Panc1 (cell line): ENCODE measurements around the gene UIMC1. TPM values are rescaled to one million over a fixed set of nuclear protein-coding genes. Genes with fewer than 3 reads are reported as not detected.

Experiments
- ATAC-seq: fragments of 200-7000 bp; cut with Tn5 transposase; 2 replicates; pipeline ENCODE4 v1.9.1; 2020; ENCODE audit warnings: mild to moderate bottlenecking, moderate library complexity
- BruUV-seq: library from RNA; stranded (reverse); fragments of 400-500 nt; replicated peaks from 2 replicates; lab custom pipeline; 2021; lab: Mats Ljungman, UMichigan
- CTCF ChIA-PET: fragments of 300-600 bp; sonication (Branson Sonifier 250); formaldehyde crosslinking; loops from one replicate; lab custom pipeline; 2022; ENCODE audit warnings: antibody characterized with exemption; lab: Charles Lee
- POLR2A ChIA-PET: fragments of 300-600 bp; sonication (Branson Sonifier 250); formaldehyde crosslinking; loops from one replicate; lab custom pipeline; 2022; ENCODE audit warnings: antibody characterized with exemption; lab: Charles Lee
- DNase-seq: peaks from one replicate; pipeline ENCODE4 v3.0.0-alpha.2; 2010; ENCODE audit warnings: low read depth, low spot score
- H3K27ac ChIP-seq: 2 replicates; pipeline ENCODE4 v1.5.1; 2011; ENCODE audit warnings: mild to moderate bottlenecking, low read length, inconsistent platforms
- H3K27me3 ChIP-seq: fragments of 200-500 bp; sonication (Bioruptor generic); 2 replicates; pipeline ENCODE4 v1.6.0; 2014; ENCODE audit warnings: low read length, inconsistent platforms; ENCODE audit not compliant: control insufficient read depth, insufficient read depth
- H3K36me3 ChIP-seq: fragments of 200-500 bp; sonication (Bioruptor generic); 2 replicates; pipeline ENCODE4 v1.5.1; 2014; ENCODE audit warnings: inconsistent platforms, mild to moderate bottlenecking, low read length, moderate library complexity; ENCODE audit not compliant: control insufficient read depth, insufficient read depth
- H3K4me1 ChIP-seq: 2 replicates; pipeline ENCODE4 v1.5.1; 2011; ENCODE audit warnings: inconsistent platforms, mild to moderate bottlenecking, low read length, moderate library complexity; ENCODE audit not compliant: control insufficient read depth, insufficient read depth
- H3K4me3 ChIP-seq, 2 experiments: 2 replicates each; pipeline ENCODE4 v1.5.1; 2011 to 2012; ENCODE audit warnings: low read depth in 2 of 2, low read length in 2 of 2, mild to moderate bottlenecking in 2 of 2, inconsistent platforms in 1 of 2, moderate library complexity in 1 of 2
- H3K9me3 ChIP-seq: fragments of 200-500 bp; sonication (Bioruptor generic); 2 replicates; pipeline ENCODE4 v1.5.1; 2014; ENCODE audit warnings: low read depth, mild to moderate bottlenecking, inconsistent platforms, low read length, moderate library complexity; ENCODE audit not compliant: control insufficient read depth, insufficient read depth
- POLR2AphosphoS5 ChIP-seq: IDR thresholded peaks from 2 replicates; pipeline ENCODE4 v1.6.1; 2012; ENCODE audit warnings: mild to moderate bottlenecking, low read depth, low read length, moderate library complexity
- SIN3A ChIP-seq: IDR thresholded peaks from 2 replicates; pipeline ENCODE4 v1.6.1; 2012; ENCODE audit warnings: low read depth, mild to moderate bottlenecking, low read length, moderate library complexity, borderline replicate concordance; ENCODE audit not compliant: insufficient read depth
- TCF7L2 ChIP-seq: IDR thresholded peaks from 2 replicates; pipeline ENCODE4 v1.6.1; 2011; ENCODE audit warnings: mild to moderate bottlenecking, low read depth, low read length, inconsistent platforms
- in situ Hi-C: cut with HindIII; loops from 2 replicates; pipeline ENCODE4 v1.10.0; 2016; ENCODE audit warnings: low sequenced_read_pairs, low pct_unique_long_range_greater_than_20kb
- intact Hi-C: fragments of 100-400 bp; cut with micrococcal nuclease; formaldehyde crosslinking; loops from one replicate; pipeline ENCODE4 v1.10.0; 2022; ENCODE audit not compliant: unreplicated experiment
- total RNA-seq: library from RNA; stranded (reverse); gene quantifications from one replicate; pipeline ENCODE4 v1.2.1, GENCODE V29; 2021; ENCODE audit not compliant: unreplicated experiment
- TF ChIP-seq, protein P1 (sequence below), 2 experiments: IDR thresholded peaks; 2 replicates each; pipeline ENCODE4 v1.6.1; 2011 to 2012; ENCODE audit warnings: low read depth in 2 of 2, control low read depth in 1 of 2, low read length in 1 of 2, mild to moderate bottlenecking in 1 of 2, moderate library complexity in 1 of 2; ENCODE audit not compliant: insufficient read depth in 1 of 2
- TF ChIP-seq, protein P2 (sequence below): fragments of 450-650 bp; IDR thresholded peaks from 2 replicates; pipeline ENCODE4 v1.5.1; 2017; ENCODE audit warnings: mild to moderate bottlenecking

UIMC1 gene
- total RNA-seq, 1 experiment from 2014 or later = 37.1 TPM

DNA sequence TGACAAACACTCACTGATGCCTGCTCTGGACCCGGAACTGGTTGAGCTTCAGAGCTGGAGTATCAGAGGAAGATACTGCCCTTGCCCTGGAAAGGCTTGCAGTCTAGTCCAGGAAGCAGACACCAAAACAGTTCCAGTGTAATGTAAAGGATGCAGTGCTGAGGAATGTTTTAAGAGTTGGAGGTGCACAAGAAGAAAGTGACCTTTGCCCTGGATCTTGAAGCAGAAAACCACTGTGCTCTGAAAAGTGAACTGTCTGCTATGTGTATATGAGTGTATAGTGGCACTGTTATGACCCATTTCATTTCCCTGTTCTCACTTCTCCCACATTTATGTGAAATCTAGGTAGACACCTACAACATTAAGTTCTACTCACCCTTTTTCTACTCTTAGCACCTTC is 18.0 kb upstream of the UIMC1 start:
- H3K27me3 ChIP-seq = no peaks in the 10 kb centered on the region
- H3K4me3 ChIP-seq = no peak overlapping the region
- no TSS peak for BruUV-seq
- peaks cover 13% of the 10 kb centered on the region; the same call in 1 of the 2 replicates for H3K4me1 ChIP-seq
- POLR2A ChIA-PET = no interaction called here
- CTCF ChIA-PET = no interaction called here
- no peak overlapping the region for H3K27ac ChIP-seq
- ATAC-seq (no peak), DNase-seq (no peak)
- TF ChIP-seq SIN3A (no peak), POLR2AphosphoS5 (no peak), TCF7L2 (no peak)
- TF ChIP-seq, protein P1, sequence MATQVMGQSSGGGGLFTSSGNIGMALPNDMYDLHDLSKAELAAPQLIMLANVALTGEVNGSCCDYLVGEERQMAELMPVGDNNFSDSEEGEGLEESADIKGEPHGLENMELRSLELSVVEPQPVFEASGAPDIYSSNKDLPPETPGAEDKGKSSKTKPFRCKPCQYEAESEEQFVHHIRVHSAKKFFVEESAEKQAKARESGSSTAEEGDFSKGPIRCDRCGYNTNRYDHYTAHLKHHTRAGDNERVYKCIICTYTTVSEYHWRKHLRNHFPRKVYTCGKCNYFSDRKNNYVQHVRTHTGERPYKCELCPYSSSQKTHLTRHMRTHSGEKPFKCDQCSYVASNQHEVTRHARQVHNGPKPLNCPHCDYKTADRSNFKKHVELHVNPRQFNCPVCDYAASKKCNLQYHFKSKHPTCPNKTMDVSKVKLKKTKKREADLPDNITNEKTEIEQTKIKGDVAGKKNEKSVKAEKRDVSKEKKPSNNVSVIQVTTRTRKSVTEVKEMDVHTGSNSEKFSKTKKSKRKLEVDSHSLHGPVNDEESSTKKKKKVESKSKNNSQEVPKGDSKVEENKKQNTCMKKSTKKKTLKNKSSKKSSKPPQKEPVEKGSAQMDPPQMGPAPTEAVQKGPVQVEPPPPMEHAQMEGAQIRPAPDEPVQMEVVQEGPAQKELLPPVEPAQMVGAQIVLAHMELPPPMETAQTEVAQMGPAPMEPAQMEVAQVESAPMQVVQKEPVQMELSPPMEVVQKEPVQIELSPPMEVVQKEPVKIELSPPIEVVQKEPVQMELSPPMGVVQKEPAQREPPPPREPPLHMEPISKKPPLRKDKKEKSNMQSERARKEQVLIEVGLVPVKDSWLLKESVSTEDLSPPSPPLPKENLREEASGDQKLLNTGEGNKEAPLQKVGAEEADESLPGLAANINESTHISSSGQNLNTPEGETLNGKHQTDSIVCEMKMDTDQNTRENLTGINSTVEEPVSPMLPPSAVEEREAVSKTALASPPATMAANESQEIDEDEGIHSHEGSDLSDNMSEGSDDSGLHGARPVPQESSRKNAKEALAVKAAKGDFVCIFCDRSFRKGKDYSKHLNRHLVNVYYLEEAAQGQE (IDR thresholded peaks at IDR 0.05; ENCODE audit: insufficient read depth in 1 of 2, low read depth in 2 of 2, low read length in 1 of 2) = no peak
- TF ChIP-seq, protein P2, sequence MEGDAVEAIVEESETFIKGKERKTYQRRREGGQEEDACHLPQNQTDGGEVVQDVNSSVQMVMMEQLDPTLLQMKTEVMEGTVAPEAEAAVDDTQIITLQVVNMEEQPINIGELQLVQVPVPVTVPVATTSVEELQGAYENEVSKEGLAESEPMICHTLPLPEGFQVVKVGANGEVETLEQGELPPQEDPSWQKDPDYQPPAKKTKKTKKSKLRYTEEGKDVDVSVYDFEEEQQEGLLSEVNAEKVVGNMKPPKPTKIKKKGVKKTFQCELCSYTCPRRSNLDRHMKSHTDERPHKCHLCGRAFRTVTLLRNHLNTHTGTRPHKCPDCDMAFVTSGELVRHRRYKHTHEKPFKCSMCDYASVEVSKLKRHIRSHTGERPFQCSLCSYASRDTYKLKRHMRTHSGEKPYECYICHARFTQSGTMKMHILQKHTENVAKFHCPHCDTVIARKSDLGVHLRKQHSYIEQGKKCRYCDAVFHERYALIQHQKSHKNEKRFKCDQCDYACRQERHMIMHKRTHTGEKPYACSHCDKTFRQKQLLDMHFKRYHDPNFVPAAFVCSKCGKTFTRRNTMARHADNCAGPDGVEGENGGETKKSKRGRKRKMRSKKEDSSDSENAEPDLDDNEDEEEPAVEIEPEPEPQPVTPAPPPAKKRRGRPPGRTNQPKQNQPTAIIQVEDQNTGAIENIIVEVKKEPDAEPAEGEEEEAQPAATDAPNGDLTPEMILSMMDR = no peak
- H3K36me3 ChIP-seq = peaks cover 4% of the 10 kb centered on the region; the same call in 1 of the 2 replicates
- in situ Hi-C loops (no loop called here), intact Hi-C loops (no loop called here)
- H3K9me3 ChIP-seq = no peaks in the 10 kb centered on the region

DNA sequence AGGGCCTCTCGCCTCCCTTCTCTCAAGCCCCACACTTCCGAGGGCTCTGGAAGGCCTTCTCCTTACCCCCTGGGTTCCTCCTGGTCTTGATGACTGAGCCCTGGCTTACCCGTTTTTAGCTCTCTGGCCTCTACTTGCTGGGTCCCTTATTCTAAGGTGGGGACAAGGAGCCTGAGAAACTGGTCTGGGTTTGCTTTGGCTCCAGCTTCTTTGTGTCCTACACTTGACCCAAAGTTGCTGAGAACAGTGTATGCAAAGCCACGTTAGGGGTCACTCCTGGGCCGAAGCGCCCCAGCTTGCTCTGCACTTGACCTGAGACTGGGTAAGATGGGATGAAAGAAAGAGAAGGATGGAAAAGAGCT is 16.7 kb upstream of the UIMC1 start:
- TF ChIP-seq, protein P2 = no peak
- TF ChIP-seq SIN3A = no peak
- no peak for TF ChIP-seq POLR2AphosphoS5
- no peak for TF ChIP-seq TCF7L2
- TF ChIP-seq, protein P1 (IDR thresholded peaks at IDR 0.05; ENCODE audit: insufficient read depth in 1 of 2, low read depth in 2 of 2, low read length in 1 of 2) = no peak
- Histone ChIP-seq H3K9me3 (no peaks in the 10 kb centered on the region), H3K4me3 (peak overlapping the region; percentile 79 to 86), H3K27me3 (no peaks in the 10 kb centered on the region), H3K36me3 (peaks cover 4% of the 10 kb centered on the region; the same call in 1 of the 2 replicates), H3K4me1 (peaks cover 13% of the 10 kb centered on the region; the same call in 1 of the 2 replicates), H3K27ac (peak overlapping the region; percentile 92)
- POLR2A ChIA-PET = no interaction called here
- CTCF ChIA-PET = interaction anchor here (0.5 to 0.8 kb wide), 2 partner anchors 36 to 190 kb away, joined by 3 to 4 read pairs; no protein-coding TSS in a partner anchor
- intact Hi-C loops = no loop called here
- peak; percentile 29; the same call in 1 of the 2 replicates for ATAC-seq
- DNase-seq = no peak
- no TSS peak for BruUV-seq
- in situ Hi-C loops = no loop called here
